Subcutaneous adipose tissue (tissue), 4 donors: ENCODE data around the gene CDK5RAP2. TPM values are rescaled to one million over a fixed set of nuclear protein-coding genes. Genes with fewer than 3 reads are reported as not detected.

ENCODE experiments used
- total RNA-seq, 4 donors: library from RNA; depleted of rRNA; stranded (reverse); fragments of >200 nt; gene quantifications; one replicate each; pipeline ENCODE4 v1.1.0, GENCODE V29; 2016
- TF ChIP-seq, protein P1 (sequence below): fragments of 450-650 bp; IDR thresholded peaks from one replicate; pipeline ENCODE4 v1.5.1; 2016; ENCODE audit warnings: low read depth, mild to moderate bottlenecking, control low read depth, antibody characterized with exemption, moderate library complexity

The CDK5RAP2 gene
- total RNA-seq, 4 donors from 2014 or later, result 27.9 to 52.2 (median 38.2) TPM

GRCh38 chr9:120558454-120558853 is 21.5 kb downstream of the CDK5RAP2 start:
- TF ChIP-seq, protein P1, sequence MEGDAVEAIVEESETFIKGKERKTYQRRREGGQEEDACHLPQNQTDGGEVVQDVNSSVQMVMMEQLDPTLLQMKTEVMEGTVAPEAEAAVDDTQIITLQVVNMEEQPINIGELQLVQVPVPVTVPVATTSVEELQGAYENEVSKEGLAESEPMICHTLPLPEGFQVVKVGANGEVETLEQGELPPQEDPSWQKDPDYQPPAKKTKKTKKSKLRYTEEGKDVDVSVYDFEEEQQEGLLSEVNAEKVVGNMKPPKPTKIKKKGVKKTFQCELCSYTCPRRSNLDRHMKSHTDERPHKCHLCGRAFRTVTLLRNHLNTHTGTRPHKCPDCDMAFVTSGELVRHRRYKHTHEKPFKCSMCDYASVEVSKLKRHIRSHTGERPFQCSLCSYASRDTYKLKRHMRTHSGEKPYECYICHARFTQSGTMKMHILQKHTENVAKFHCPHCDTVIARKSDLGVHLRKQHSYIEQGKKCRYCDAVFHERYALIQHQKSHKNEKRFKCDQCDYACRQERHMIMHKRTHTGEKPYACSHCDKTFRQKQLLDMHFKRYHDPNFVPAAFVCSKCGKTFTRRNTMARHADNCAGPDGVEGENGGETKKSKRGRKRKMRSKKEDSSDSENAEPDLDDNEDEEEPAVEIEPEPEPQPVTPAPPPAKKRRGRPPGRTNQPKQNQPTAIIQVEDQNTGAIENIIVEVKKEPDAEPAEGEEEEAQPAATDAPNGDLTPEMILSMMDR, result no peak

GRCh38 chr9:120557205-120557604 is 22.8 kb downstream of the CDK5RAP2 start:
- TF ChIP-seq, protein P1, result no peak

DNA sequence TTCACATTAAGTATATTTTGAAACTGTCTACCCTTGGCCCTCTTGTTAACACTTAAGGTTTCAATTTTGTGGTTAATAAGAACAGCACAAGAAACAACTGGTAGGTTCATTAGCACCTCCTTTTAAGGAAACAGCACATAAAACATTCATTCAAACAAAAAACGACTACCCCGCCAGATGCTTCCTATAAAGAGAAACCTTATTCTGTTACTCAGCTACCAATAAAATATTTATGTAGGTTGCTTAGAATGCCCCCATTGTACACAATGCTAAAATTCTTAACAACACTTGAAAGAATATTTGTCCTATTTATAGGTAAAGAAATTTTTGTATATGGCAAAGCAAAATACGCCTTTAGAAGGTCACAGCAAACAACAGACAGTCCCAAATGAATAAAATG is 23.2 kb downstream of the CDK5RAP2 start:
- TF ChIP-seq, protein P1, result no peak

GRCh38 chr9:120555839-120556238 is 24.1 kb downstream of the CDK5RAP2 start:
- TF ChIP-seq, protein P1, result no peak

- TF ChIP-seq, protein P1, result no peak
Measured at GRCh38 chr9:120545701-120546550, 34.0 kb downstream of the CDK5RAP2 start.

DNA sequence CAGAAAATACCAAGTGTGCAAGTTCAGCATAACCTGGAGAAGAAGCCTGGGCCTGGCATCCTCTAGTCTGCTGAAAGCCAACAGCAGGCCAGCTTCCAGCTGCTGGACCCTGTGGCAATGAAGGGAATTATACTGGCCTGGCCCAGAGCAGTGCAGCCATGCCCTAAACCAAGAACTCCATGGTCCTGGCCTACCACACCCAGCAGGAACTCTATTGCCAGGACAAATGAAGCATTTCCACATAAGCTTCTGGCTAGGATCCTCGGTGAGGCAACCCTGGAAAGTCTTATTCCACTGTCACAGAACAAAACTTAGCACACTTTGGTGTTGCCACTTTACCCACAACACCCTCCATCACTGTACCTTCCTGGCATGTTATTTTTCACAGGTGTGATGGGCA is 35.5 kb downstream of the CDK5RAP2 start:
- TF ChIP-seq, protein P1, result no peak

GRCh38 chr9:120542701-120543490 is 37.1 kb downstream of the CDK5RAP2 start:
- TF ChIP-seq, protein P1, result no peak
